Loucy (cell line): ENCODE results near the gene PGRMC2.
A peak's percentile ranks its signal among the peaks of the same experiment; 100 is the strongest.

Experiments used
- H2AFZ ChIP-seq: fragments of 200-600 bp; sonication (generic); 2 replicates; pipeline ENCODE4 v1.6.0; 2016; ENCODE audit warnings: antibody characterized with exemption, mild to moderate bottlenecking, low read length, moderate library complexity
- H3F3A ChIP-seq: fragments of 200-600 bp; 2 replicates; pipeline ENCODE4 v1.6.0; 2016; ENCODE audit warnings: antibody characterized with exemption, low read depth, mild to moderate bottlenecking
- H3K27me3 ChIP-seq: fragments of 200-600 bp; sonication (generic); 2 replicates; pipeline ENCODE4 v1.6.1; 2014; ENCODE audit warnings: low read length, mild to moderate bottlenecking; ENCODE audit not compliant: insufficient read depth, poor library complexity, severe bottlenecking
- H3K36me3 ChIP-seq: fragments of 200-600 bp; sonication (generic); 2 replicates; pipeline ENCODE4 v1.6.1; 2016; ENCODE audit warnings: low read length; ENCODE audit not compliant: insufficient read depth
- H3K4me1 ChIP-seq: fragments of 200-600 bp; sonication (generic); 2 replicates; pipeline ENCODE4 v1.5.1; 2014; ENCODE audit warnings: low read length, mild to moderate bottlenecking; ENCODE audit not compliant: insufficient read depth, poor library complexity, severe bottlenecking
- H3K4me2 ChIP-seq: fragments of 200-600 bp; sonication (generic); 2 replicates; pipeline ENCODE4 v1.6.0; 2014; ENCODE audit warnings: antibody characterized with exemption, low read length, low read depth, mild to moderate bottlenecking; ENCODE audit not compliant: poor library complexity, severe bottlenecking
- H3K4me3 ChIP-seq: fragments of 200-600 bp; sonication (generic); 2 replicates; pipeline ENCODE4 v1.5.1; 2014; ENCODE audit warnings: low read length, mild to moderate bottlenecking, mixed read lengths; ENCODE audit not compliant: poor library complexity, severe bottlenecking
- H3K79me2 ChIP-seq: fragments of 200-600 bp; sonication (generic); 2 replicates; pipeline ENCODE4 v1.6.1; 2014; ENCODE audit warnings: low read length; ENCODE audit not compliant: insufficient read depth
- H3K9ac ChIP-seq: fragments of 200-600 bp; sonication (generic); 2 replicates; pipeline ENCODE4 v1.6.0; 2014; ENCODE audit warnings: mild to moderate bottlenecking, low read depth, low read length, moderate library complexity; ENCODE audit not compliant: poor library complexity, severe bottlenecking
- H3K9me2 ChIP-seq: fragments of 200-600 bp; sonication (generic); replicated peaks from 2 replicates; pipeline ENCODE4 v1.6.1; 2016; ENCODE audit warnings: low read depth, low read length, mixed read lengths
- H3K9me3 ChIP-seq: fragments of 200-600 bp; sonication (generic); 2 replicates; pipeline ENCODE4 v1.6.1; 2014; ENCODE audit warnings: mild to moderate bottlenecking, antibody characterized with exemption, low read length, low read depth; ENCODE audit not compliant: insufficient read depth
- H4K20me1 ChIP-seq: fragments of 200-600 bp; sonication (generic); 2 replicates; pipeline ENCODE4 v1.6.0; 2014; ENCODE audit warnings: antibody characterized with exemption, low read length, mild to moderate bottlenecking; ENCODE audit not compliant: insufficient read depth, poor library complexity, severe bottlenecking
- CTCF ChIP-seq: fragments of 200-600 bp; sonication (generic); conservative IDR thresholded peaks from 2 replicates; pipeline ENCODE4 v1.5.1; 2014; ENCODE audit warnings: mild to moderate bottlenecking, antibody characterized with exemption, low read length
- EZH2phosphoT487 ChIP-seq: fragments of 200-600 bp; IDR thresholded peaks from 2 replicates; pipeline ENCODE4 v1.6.1; 2018; ENCODE audit warnings: antibody characterized with exemption, mild to moderate bottlenecking, moderate library complexity, borderline replicate concordance

Gene PGRMC2

DNA sequence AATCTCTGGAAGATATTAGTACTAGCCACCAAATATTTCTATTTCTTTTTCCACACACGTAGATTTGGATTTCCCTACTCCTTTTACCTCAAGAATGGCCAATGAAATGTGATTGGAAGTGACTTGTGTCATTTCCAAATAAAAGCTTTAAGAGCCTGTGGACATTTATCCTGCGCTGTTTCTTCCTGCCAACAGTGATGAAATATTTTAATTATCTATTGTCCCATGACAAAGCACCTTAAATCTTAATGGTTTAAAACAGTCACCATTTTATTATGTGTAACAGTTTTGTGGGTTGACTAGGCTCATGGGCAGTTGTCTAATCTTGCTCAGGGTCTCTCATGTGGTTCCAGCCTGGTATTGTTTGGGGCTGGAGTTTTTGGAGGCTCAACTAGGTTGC is 3.5 kb upstream of the PGRMC2 start:
- Histone ChIP-seq H3K4me3 (no peak overlapping the region), H3K9me2 (no peaks in the 10 kb centered on the region), H3K9ac (no peak overlapping the region), H2AFZ (no peak overlapping the region), H3K36me3 (no peaks in the 10 kb centered on the region), H3K4me2 (peak overlapping the region; percentile 23), H3K9me3 (no peaks in the 10 kb centered on the region), H3K4me1 (peaks cover 22% of the 10 kb centered on the region), H3K27me3 (no peaks in the 10 kb centered on the region), H3F3A (0 out of 2 replicates have a peak, but pooled peaks cover 2% of the 10 kb centered on the region), H4K20me1 (peaks cover 10% of the 10 kb centered on the region), H3K79me2 (peaks cover 26% of the 10 kb centered on the region)
- TF ChIP-seq EZH2phosphoT487 (no peak), CTCF (no peak)

GRCh38 chr4:128290526-128290925 is 2.9 kb upstream of the PGRMC2 start:
- Histone ChIP-seq H3K4me3 (no peak overlapping the region), H3F3A (0 out of 2 replicates have a peak, but pooled peaks cover 2% of the 10 kb centered on the region), H2AFZ (no peak overlapping the region), H3K36me3 (no peaks in the 10 kb centered on the region), H3K9me3 (no peaks in the 10 kb centered on the region), H4K20me1 (peaks cover 16% of the 10 kb centered on the region), H3K79me2 (peaks cover 31% of the 10 kb centered on the region), H3K9ac (no peak overlapping the region), H3K9me2 (no peaks in the 10 kb centered on the region), H3K27me3 (no peaks in the 10 kb centered on the region), H3K4me1 (peaks cover 24% of the 10 kb centered on the region), H3K4me2 (no peak overlapping the region)
- TF ChIP-seq CTCF (no peak), EZH2phosphoT487 (no peak)

- Histone ChIP-seq H3K4me1 (peaks cover 32% of the 10 kb centered on the region), H3K4me2 (peak overlapping the region; percentile 90), H3F3A (0 out of 2 replicates have a peak, but pooled peaks cover 2% of the 10 kb centered on the region), H3K79me2 (peaks cover 40% of the 10 kb centered on the region), H3K36me3 (no peaks in the 10 kb centered on the region), H4K20me1 (peaks cover 25% of the 10 kb centered on the region), H3K4me3 (peak overlapping the region; percentile 96), H3K27me3 (no peaks in the 10 kb centered on the region), H2AFZ (no peak overlapping the region), H3K9me3 (no peaks in the 10 kb centered on the region), H3K9me2 (no peaks in the 10 kb centered on the region), H3K9ac (peak overlapping the region; percentile 100)
- TF ChIP-seq CTCF = no peak
- no peak for TF ChIP-seq EZH2phosphoT487
These were observed 2.0 kb upstream of the PGRMC2 start for GRCh38 chr4:128289523-128290158.
